Smooth muscle cell of bladder (primary cell): ENCODE measurements around the gene PHOX2B. TPM values are rescaled to one million over a fixed set of nuclear protein-coding genes. Genes with fewer than 3 reads are reported as not detected.

Experiments
- total RNA-seq: library from RNA; depleted of rRNA; stranded (reverse); fragments of >200 nt; gene quantifications from 2 replicates; pipeline ENCODE4 v1.2.3, GENCODE V29; 2014

The PHOX2B gene
- not detected in 2 replicates for total RNA-seq

GRCh38 chr4:41748571-41749475 lies at the start of gene PHOX2B:
Gene PHOX2B, minus strand, starts transcription at chr4:41748725. Its CDS starts 115 bp downstream, at chr4:41748610.

Other genes with a start within 250 kb of the PHOX2B start
- 16.5 and 42.9 TPM in 2 replicates for gene LIMCH1, start 210.6 kb downstream of the PHOX2B start, total RNA-seq
- gene TMEM33, start 186.7 kb upstream of the PHOX2B start, total RNA-seq: 28.0 and 40.7 TPM in 2 replicates
- gene DCAF4L1, start 233.0 kb upstream of the PHOX2B start, total RNA-seq: under 0.01 and 0.09 TPM in 2 replicates
- 49.8 and 56.7 TPM in 2 replicates for gene SLC30A9, start 241.8 kb upstream of the PHOX2B start, total RNA-seq